Keratinocyte (primary cell): Measurements from ENCODE around the gene MLLT10.

ENCODE experiments used
- CTCF ChIP-seq, 3 experiments: IDR thresholded peaks in 1 of 3; conservative IDR thresholded peaks in 1 of 3; optimal IDR thresholded peaks in 1 of 3; 2 replicates in 2 of 3; 3 replicates in 1 of 3; pipeline versions ENCODE3 to v1.5.1; 2011; ENCODE audit warnings: low read length in 3 of 3, mild to moderate bottlenecking in 3 of 3, moderate library complexity in 2 of 3, control low read depth in 1 of 3, inconsistent platforms in 1 of 3; ENCODE audit not compliant: insufficient read depth in 2 of 3; ENCODE audit errors: extremely low read depth in 1 of 3
- EZH2 ChIP-seq: IDR thresholded peaks from one replicate; pipeline ENCODE4 v1.6.1; 2012; ENCODE audit warnings: inconsistent platforms, mild to moderate bottlenecking, low read length, moderate library complexity

- TF ChIP-seq CTCF (optimal IDR thresholded peaks at IDR 0.05 in 1 of 3, IDR thresholded peaks at IDR 0.05 in 1 of 3, conservative IDR thresholded peaks at IDR 0.05 in 1 of 3; ENCODE audit: extremely low read depth in 1 of 3, insufficient read depth in 2 of 3, low read length in 3 of 3), result no peak
- no peak for TF ChIP-seq EZH2
These were observed 83.2 kb downstream of the MLLT10 start for GRCh38 chr10:21617267-21617666.
